Common myeloid progenitor, CD34-positive (primary cell): Measurements from ENCODE around the gene CLCN6.
A peak's percentile ranks its signal among the peaks of the same experiment; 100 is the strongest.
"Not testable (repeated sequence)": the region's sequence is repeated elsewhere in the genome, so short reads cannot be mapped to it uniquely, and the experiment has no call there.

Experiments used
- CTCF ChIA-PET: fragments of 350-600 bp; sonication (Branson Sonifier 250); formaldehyde crosslinking; loops from one replicate; lab custom pipeline; 2021; ENCODE audit warnings: antibody characterized with exemption; lab: Charles Lee
- POLR2A ChIA-PET: fragments of 350-600 bp; sonication (Branson Sonifier 250); formaldehyde crosslinking; loops from one replicate; lab custom pipeline; 2021; ENCODE audit warnings: antibody characterized with exemption; lab: Charles Lee
- DNase-seq, 3 donors: peaks; one replicate each; pipeline versions ENCODE4 v3.0.0 to v3.0.0-alpha.2; 2013
- H3K27ac ChIP-seq, 2 experiments: 1 replicate in 1 of 2; 2 replicates in 1 of 2; pipeline ENCODE4 v1.7.0; 2013; ENCODE audit warnings: inconsistent platforms in 2 of 2, low read length in 2 of 2, mild to moderate bottlenecking in 2 of 2, low read depth in 1 of 2, moderate library complexity in 1 of 2; ENCODE audit not compliant: severe bottlenecking in 2 of 2, insufficient read depth in 1 of 2, poor library complexity in 1 of 2
- H3K27me3 ChIP-seq, 5 experiments: replicated peaks in 2 of 5; 1 replicate in 3 of 5; 2 replicates in 2 of 5; pipeline versions ENCODE4 v1.6.1 to v1.7.0; 2013; ENCODE audit warnings: low read length in 4 of 5, mild to moderate bottlenecking in 2 of 5, moderate library complexity in 2 of 5, inconsistent platforms in 1 of 5; ENCODE audit not compliant: insufficient read depth in 5 of 5, control insufficient read depth in 4 of 5
- H3K36me3 ChIP-seq, 4 experiments: 1 replicate in 2 of 4; 2 replicates in 2 of 4; pipeline versions ENCODE4 v1.6.1 to v1.7.0; 2013; ENCODE audit warnings: low read length in 3 of 4, control low read depth in 1 of 4, mild to moderate bottlenecking in 1 of 4; ENCODE audit not compliant: control insufficient read depth in 4 of 4, insufficient read depth in 4 of 4
- H3K4me1 ChIP-seq, 4 experiments: 1 replicate in 3 of 4; 2 replicates in 1 of 4; pipeline versions ENCODE4 v1.6.1 to v1.7.1; 2013; ENCODE audit warnings: low read length in 3 of 4, mild to moderate bottlenecking in 3 of 4, control low read depth in 1 of 4, inconsistent platforms in 1 of 4, moderate library complexity in 1 of 4; ENCODE audit not compliant: control insufficient read depth in 4 of 4, insufficient read depth in 4 of 4; ENCODE audit errors: control extremely low read depth in 1 of 4
- H3K4me3 ChIP-seq, 7 experiments: 1 replicate in 4 of 7; 2 replicates in 3 of 7; pipeline versions ENCODE4 v1.5.1 to v1.7.0; 2013; ENCODE audit warnings: mild to moderate bottlenecking in 7 of 7, low read length in 6 of 7, moderate library complexity in 6 of 7, inconsistent platforms in 2 of 7, low read depth in 2 of 7, control low read depth in 1 of 7; ENCODE audit not compliant: insufficient read depth in 4 of 7, control insufficient read depth in 1 of 7; ENCODE audit errors: extremely low read depth in 1 of 7
- H3K9me3 ChIP-seq, 5 experiments: 1 replicate in 4 of 5; 2 replicates in 1 of 5; pipeline versions ENCODE4 v1.6.1 to v1.7.1; 2013; ENCODE audit warnings: low read length in 4 of 5, mild to moderate bottlenecking in 2 of 5, inconsistent platforms in 1 of 5, low read depth in 1 of 5, moderate library complexity in 1 of 5; ENCODE audit not compliant: control insufficient read depth in 4 of 5, insufficient read depth in 2 of 5; ENCODE audit errors: control extremely low read depth in 1 of 5
- WGBS: methylation state at CpG from one replicate; pipeline ENCODE4 v1.1.5; 2013; ENCODE audit not compliant: insufficient coverage; 5-methylcytosine and 5-hydroxymethylcytosine counted together

CLCN6 gene

DNA sequence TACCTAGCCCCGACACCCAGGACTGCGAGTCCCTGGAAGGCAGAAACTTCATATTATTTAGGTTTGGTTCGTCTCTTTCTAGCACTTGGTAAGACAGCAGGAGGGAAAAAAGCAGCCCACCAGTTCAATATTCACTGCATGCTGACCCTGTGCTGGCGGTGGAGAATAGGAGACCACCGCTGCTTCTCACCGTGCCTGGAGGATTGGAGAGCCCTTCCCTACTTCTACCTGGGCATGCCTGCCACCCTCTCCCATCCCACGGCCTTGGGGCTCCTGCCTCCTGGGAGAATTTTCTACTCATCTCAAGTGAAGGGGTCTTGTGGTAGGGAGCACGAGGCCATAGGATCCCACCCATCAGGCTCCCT, 5.6 kb upstream of the CLCN6 start:
- CTCF ChIA-PET = no interaction called here
- POLR2A ChIA-PET = no interaction called here
- Histone ChIP-seq H3K27ac (peak overlapping the region in 1 of 2 experiments; percentile 92), H3K36me3 (peaks cover 6 to 56% (median 34%) of the 10 kb centered on the region in 4 experiments), H3K4me1 (peaks cover 11 to 54% (median 41%) of the 10 kb centered on the region in 4 experiments), H3K9me3 (no peaks in the 10 kb centered on the region), H3K4me3 (no peak overlapping the region), H3K27me3 (no peaks in the 10 kb centered on the region)
- no peak for DNase-seq
- WGBS = 90% methylated on average over 7 of the region's 8 CpGs

GRCh38 chr1:11800756-11801433, 5.1 kb upstream of the CLCN6 start:
- H3K9me3 ChIP-seq = no peaks in the 10 kb centered on the region
- H3K4me3 ChIP-seq = no peak overlapping the region
- H3K27me3 ChIP-seq = no peaks in the 10 kb centered on the region
- 96% methylated on average over 17 of the region's 21 CpGs for WGBS
- CTCF ChIA-PET = no interaction called here
- DNase-seq = no peak
- H3K36me3 ChIP-seq = peaks cover 4 to 51% (median 29%) of the 10 kb centered on the region in 4 experiments
- POLR2A ChIA-PET = no interaction called here
- peaks cover 11 to 55% (median 43%) of the 10 kb centered on the region in 4 experiments for H3K4me1 ChIP-seq
- H3K27ac ChIP-seq = peak overlapping the region in 1 of 2 experiments; percentile 92

GRCh38 chr1:11802616-11802972, 3.4 kb upstream of the CLCN6 start:
- DNase-seq = peak in 2 of 3 donors; percentile 28 to 47
- Histone ChIP-seq H3K36me3 (peaks cover 4 to 47% (median 26%) of the 10 kb centered on the region in 4 experiments), H3K4me1 (peaks cover 24 to 62% (median 54%) of the 10 kb centered on the region in 4 experiments), H3K27ac (peak overlapping the region in 1 of 2 experiments; percentile 92), H3K27me3 (no peaks in the 10 kb centered on the region), H3K4me3 (peak overlapping the region; percentile 39 to 76 (median 71)), H3K9me3 (no peaks in the 10 kb centered on the region)
- CTCF ChIA-PET = interaction anchor here (1.0 kb wide), 1 partner anchor 18 kb away, joined by 4 read pairs; no protein-coding TSS in a partner anchor
- POLR2A ChIA-PET = interaction anchor here (1.2 to 1.4 kb wide), 2 partner anchors 64 to 107 kb away, joined by 3 to 8 read pairs; no protein-coding TSS in a partner anchor
- WGBS = 35% methylated on average over 4 of the region's 6 CpGs

GRCh38 chr1:11802973-11803885, 2.8 kb upstream of the CLCN6 start:
- Histone ChIP-seq H3K27ac (peak overlapping the region in 1 of 2 experiments; percentile 92), H3K27me3 (no peaks in the 10 kb centered on the region), H3K9me3 (no peaks in the 10 kb centered on the region), H3K36me3 (peaks cover 4 to 41% (median 28%) of the 10 kb centered on the region in 4 experiments), H3K4me1 (peaks cover 26 to 59% (median 54%) of the 10 kb centered on the region in 4 experiments), H3K4me3 (peak overlapping the region; percentile 39 to 76 (median 71))
- POLR2A ChIA-PET = interaction anchor here (0.5 to 1.4 kb wide), 4 partner anchors 10 to 119 kb away, joined by 3 to 8 read pairs (median 4); no protein-coding TSS in a partner anchor
- CTCF ChIA-PET = interaction anchor here (0.7 to 1.5 kb wide), 8 partner anchors 11 to 121 kb away, joined by 3 to 6 read pairs (median 3); no protein-coding TSS in a partner anchor
- DNase-seq = peak; percentile 87 to 95 (median 95)
- 1% methylated on average over 23 of the region's 28 CpGs for WGBS

DNA sequence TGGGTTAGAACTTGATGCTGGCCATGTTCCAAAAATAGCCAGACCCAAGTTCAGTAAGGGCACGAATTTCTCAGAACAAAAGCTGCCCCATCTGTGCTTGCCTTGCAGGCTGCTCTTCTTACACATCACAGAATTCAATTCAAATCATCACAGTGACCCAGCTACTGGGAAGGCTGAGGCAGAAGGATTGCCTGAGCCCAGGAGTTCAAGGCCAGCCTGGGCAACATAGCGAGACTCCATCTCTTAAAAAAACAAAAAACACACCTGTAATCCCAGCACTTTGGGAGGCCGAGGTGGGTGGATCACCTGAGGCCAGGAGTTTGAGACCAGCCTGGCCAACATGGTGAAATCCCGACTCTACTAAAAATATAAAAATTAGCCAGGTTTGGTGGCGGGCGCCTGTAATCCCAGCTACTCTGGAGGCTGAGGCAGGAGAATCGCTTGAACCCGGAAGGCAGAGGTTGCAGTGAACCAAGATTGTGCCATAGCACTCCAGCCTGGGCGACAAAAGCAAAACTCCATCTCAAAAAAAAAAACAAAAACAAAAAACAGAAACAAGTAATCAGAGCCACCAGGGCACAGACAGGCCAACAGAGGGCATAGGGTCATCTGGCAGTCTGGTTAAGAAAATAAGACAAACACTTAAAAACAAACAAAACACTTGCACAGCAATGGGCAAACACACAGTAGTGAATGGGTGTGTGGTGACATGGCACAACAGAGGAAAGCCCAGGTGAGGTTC, 1.9 kb upstream of the CLCN6 start:
- not testable (repeated sequence) for H3K9me3 ChIP-seq, H3K27me3 ChIP-seq
- CTCF ChIA-PET = interaction anchor here (0.7 to 1.5 kb wide), 8 partner anchors 12 to 122 kb away, joined by 3 to 6 read pairs (median 3); no protein-coding TSS in a partner anchor
- 95% methylated on average over 6 of the region's 9 CpGs for WGBS
- POLR2A ChIA-PET = interaction anchor here (0.8 to 1.4 kb wide), 3 partner anchors 11 to 105 kb away, joined by 3 to 8 read pairs (median 3); no protein-coding TSS in a partner anchor
- Histone ChIP-seq H3K4me1 (peaks cover 26 to 67% (median 52%) of the 10 kb centered on the region in 4 experiments), H3K36me3 (peaks cover 6 to 37% (median 25%) of the 10 kb centered on the region in 4 experiments), H3K4me3 (peak overlapping the region in 6 of 7 experiments; percentile 9 to 96 (median 83)), H3K27ac (peak overlapping the region in 1 of 2 experiments; percentile 92)
- DNase-seq = peak in 1 of 3 donors; percentile 11

- peak overlapping the region; percentile 77 to 96 (median 90) for H3K4me3 ChIP-seq
- H3K4me1 ChIP-seq = peaks cover 26 to 68% (median 52%) of the 10 kb centered on the region in 4 experiments
- ChIA-PET POLR2A (no interaction called here), CTCF (interaction anchor here (0.7 to 1.5 kb wide), 2 partner anchors 13 to 17 kb away, joined by 3 read pairs; no protein-coding TSS in a partner anchor)
- 6% methylated on average over 14 of the region's 17 CpGs for WGBS
- H3K27me3 ChIP-seq = no peaks in the 10 kb centered on the region
- no peaks in the 10 kb centered on the region for H3K9me3 ChIP-seq
- peak overlapping the region; percentile 70 to 92 for H3K27ac ChIP-seq
- peaks cover 7 to 36% (median 23%) of the 10 kb centered on the region in 4 experiments for H3K36me3 ChIP-seq
- DNase-seq = peak; percentile 14 to 37 (median 34)
These were observed 1.1 kb upstream of the CLCN6 start for GRCh38 chr1:11804666-11805421.
